AG10803 (cell line): ENCODE data around the gene ZDHHC17.

ENCODE experiments used
- DNase-seq: peaks from one replicate; pipeline ENCODE4 v3.0.0; 2010; ENCODE audit warnings: low read depth
- H3K4me3 ChIP-seq: 2 replicates; pipeline ENCODE4 v1.5.1; 2011; ENCODE audit warnings: mild to moderate bottlenecking, low read length, control low read depth
- CTCF ChIP-seq: conservative IDR thresholded peaks from 2 replicates; pipeline ENCODE4 v1.5.1; 2011; ENCODE audit warnings: mild to moderate bottlenecking, low read length, control low read depth, inconsistent platforms

Gene ZDHHC17

GRCh38 chr12:76798864-76799263 lies 34.9 kb downstream of the ZDHHC17 start:
- TF ChIP-seq CTCF = no peak
- no peak overlapping the region for H3K4me3 ChIP-seq
- no peak for DNase-seq

GRCh38 chr12:76799362-76799761 lies 35.4 kb downstream of the ZDHHC17 start:
- no peak for DNase-seq
- TF ChIP-seq CTCF = no peak

GRCh38 chr12:76802060-76802459 lies 38.1 kb downstream of the ZDHHC17 start:
- no peak for TF ChIP-seq CTCF
- H3K4me3 ChIP-seq = no peak overlapping the region
- no peak for DNase-seq

More at GRCh38 chr12:76799362-76799761, 35.4 kb downstream of the ZDHHC17 start:
- H3K4me3 ChIP-seq = no peak overlapping the region

GRCh38 chr12:76804435-76804976 lies 40.6 kb downstream of the ZDHHC17 start:
- no peak for TF ChIP-seq CTCF
- H3K4me3 ChIP-seq = no peak overlapping the region
- no peak for DNase-seq

- TF ChIP-seq CTCF = no peak
- no peak for DNase-seq
These were observed 46.9 kb downstream of the ZDHHC17 start for GRCh38 chr12:76810671-76811419.

GRCh38 chr12:76811976-76812375 lies 48.1 kb downstream of the ZDHHC17 start:
- TF ChIP-seq CTCF = no peak
- no peak overlapping the region for H3K4me3 ChIP-seq
- no peak for DNase-seq

More at GRCh38 chr12:76810671-76811419, 46.9 kb downstream of the ZDHHC17 start:
- no peak overlapping the region for H3K4me3 ChIP-seq

- DNase-seq = no peak
- no peak for TF ChIP-seq CTCF
- H3K4me3 ChIP-seq = no peak overlapping the region
These were observed 49.4 kb downstream of the ZDHHC17 start for GRCh38 chr12:76813265-76813664.
